ENCODE results near the gene IL5. TPM values are rescaled to one million over a fixed set of nuclear protein-coding genes. Genes with fewer than 3 reads are reported as not detected.
A peak's percentile ranks its signal among the peaks of the same experiment; 100 is the strongest.

The IL5 gene
- total and polyA plus RNA-seq, 2 of the 13 experiments (the other 11 are each of a cell fraction or from before 2014, with no cell fraction given), result not detected

GRCh38 chr5:132504746-132505145 is 38.6 kb downstream of the IL5 start (continued):
- TF ChIP-seq TRIM22 (IDR thresholded peaks at IDR 0.05), result no peak
- no peak for TF ChIP-seq REL (CRISPR knock-in tag; conservative IDR thresholded peaks at IDR 0.05)
- TF ChIP-seq ZBTB21 (CRISPR knock-in tag; IDR thresholded peaks at IDR 0.05), result no peak
- peak; percentile 17 for TF ChIP-seq TEAD3 (CRISPR knock-in tag; optimal IDR thresholded peaks at IDR 0.05; ENCODE audit: borderline replicate concordance)
- no peak for TF ChIP-seq NFATC3 (CRISPR knock-in tag; IDR thresholded peaks at IDR 0.05)
- no peak for TF ChIP-seq CAMTA2 (CRISPR knock-in tag; IDR thresholded peaks at IDR 0.05; ENCODE audit: borderline replicate concordance)
- no peak for TF ChIP-seq CREB1 (IDR thresholded peaks at IDR 0.05)
- TF ChIP-seq CREB1 (CRISPR knock-in tag; IDR thresholded peaks at IDR 0.05), result 0 out of 2 replicates have a peak, but pooled peaks have one; percentile 14
- TF ChIP-seq HDAC1 (CRISPR knock-in tag; IDR thresholded peaks at IDR 0.05), result no peak
- no peak for TF ChIP-seq JDP2 (CRISPR knock-in tag; IDR thresholded peaks at IDR 0.05; ENCODE audit: borderline replicate concordance)
- no peak for TF ChIP-seq BORCS8-MEF2B (CRISPR knock-in tag; IDR thresholded peaks at IDR 0.05)
- TF ChIP-seq ZFAT (CRISPR knock-in tag; conservative IDR thresholded peaks at IDR 0.05), result no peak
- TF ChIP-seq ADNP (CRISPR knock-in tag; IDR thresholded peaks at IDR 0.05), result no peak
- TF ChIP-seq ZNF329 (CRISPR knock-in tag; IDR thresholded peaks at IDR 0.05; ENCODE audit: low read depth), result no peak
- TF ChIP-seq IRF1 (CRISPR knock-in tag; IDR thresholded peaks at IDR 0.05; ENCODE audit: low read depth), result no peak
- 0 out of 2 replicates have a peak, but pooled peaks have one; percentile 35 for TF ChIP-seq ZMYM2 (CRISPR knock-in tag; IDR thresholded peaks at IDR 0.05)
- TF ChIP-seq TFAP4 (IDR thresholded peaks at IDR 0.05; ENCODE audit: borderline replicate concordance, low read depth), result peak; percentile 34; the same call in 1 of the 2 replicates
- TF ChIP-seq RAD51 (IDR thresholded peaks at IDR 0.05; ENCODE audit: borderline replicate concordance), result peak; percentile 51; the same call in 1 of the 2 replicates

All from HepG2 (cell line).